ENCODE data around the gene INSM1. TPM values are rescaled to one million over a fixed set of nuclear protein-coding genes. Genes with fewer than 3 reads are reported as not detected.

The INSM1 gene
- total and polyA plus RNA-seq, 7 experiments from 2014 or later: 0.12 to 0.53 TPM; not detected in 5

DNA sequence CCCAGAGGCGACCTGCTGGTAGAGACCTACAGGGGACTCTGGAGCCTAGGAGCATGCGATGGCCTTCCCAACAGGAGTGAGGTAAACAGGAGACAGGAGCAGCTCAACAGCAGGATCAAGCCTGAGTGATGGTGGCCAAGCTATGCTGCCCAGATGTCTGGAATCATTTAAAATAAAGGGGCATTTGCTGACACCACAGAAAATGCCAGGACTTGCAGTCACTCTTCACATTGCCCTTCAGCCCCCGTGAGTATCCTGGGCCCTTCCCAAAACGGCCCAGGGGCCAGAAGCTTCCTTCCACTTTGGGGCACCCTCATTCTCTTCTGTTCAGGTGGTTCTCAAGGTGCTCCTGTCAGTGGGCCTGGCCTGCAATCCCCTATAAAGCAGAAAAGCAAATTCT, 23.2 kb downstream of the INSM1 start:
- Mint-ChIP-seq H3K36me3 (peaks cover 0 to 30% (median 4%) of the 10 kb centered on the region in 5 donors), H3K27ac (no peak overlapping the region), H3K4me3 (no peak overlapping the region), H3K27me3 (peaks cover 0 to 2% (median 0%) of the 10 kb centered on the region in 5 donors), H3K9me3 (no peaks in the 10 kb centered on the region), H3K4me1 (peaks cover 0 to 4% (median 0%) of the 10 kb centered on the region in 7 donors)
- no peak for ATAC-seq
- no peaks in the 10 kb centered on the region for H3K9me3 ChIP-seq (ENCODE audit: control insufficient read depth in 2 of 3, low read length in 3 of 3)
- H3K4me3 ChIP-seq (ENCODE audit: low read length): no peak overlapping the region
- peaks cover 0 to 25% (median 0%) of the 10 kb centered on the region in 3 experiments for H3K36me3 ChIP-seq (ENCODE audit: control insufficient read depth in 2 of 3, insufficient read depth in 3 of 3, low read length in 3 of 3)
- DNase-seq: no peak
- H3K4me1 ChIP-seq (ENCODE audit: control insufficient read depth in 2 of 2, insufficient read depth in 2 of 2, low read length in 2 of 2): no peaks in the 10 kb centered on the region
- POLR2A ChIA-PET: no interaction called here
- CTCF ChIA-PET: no interaction called here
- intact Hi-C loops (cut with micrococcal nuclease): no loop called here
- H3K27me3 ChIP-seq (ENCODE audit: control insufficient read depth in 2 of 2, insufficient read depth in 2 of 2, low read length in 2 of 2): no peaks in the 10 kb centered on the region
- no peak overlapping the region for H3K27ac ChIP-seq (ENCODE audit: low read depth, low read length)

- POLR2A ChIA-PET: no interaction called here
- CTCF ChIA-PET: no interaction called here
- no peak overlapping the region for H3K4me3 ChIP-seq (ENCODE audit: low read length)
- Mint-ChIP-seq H3K27me3 (no peaks in the 10 kb centered on the region), H3K4me1 (peaks cover 0 to 4% (median 0%) of the 10 kb centered on the region in 7 donors), H3K9me3 (no peaks in the 10 kb centered on the region), H3K36me3 (peaks cover 0 to 33% (median 7%) of the 10 kb centered on the region in 5 donors), H3K27ac (peak overlapping the region in 1 of 9 donors; percentile 70), H3K4me3 (no peak overlapping the region)
- peaks cover 0 to 25% (median 0%) of the 10 kb centered on the region in 3 experiments for H3K36me3 ChIP-seq (ENCODE audit: control insufficient read depth in 2 of 3, insufficient read depth in 3 of 3, low read length in 3 of 3)
- H3K27me3 ChIP-seq (ENCODE audit: control insufficient read depth in 2 of 2, insufficient read depth in 2 of 2, low read length in 2 of 2): no peaks in the 10 kb centered on the region
- intact Hi-C loops (cut with micrococcal nuclease): no loop called here
- no peaks in the 10 kb centered on the region for H3K4me1 ChIP-seq (ENCODE audit: control insufficient read depth in 2 of 2, insufficient read depth in 2 of 2, low read length in 2 of 2)
- ATAC-seq (no peak), DNase-seq (no peak)
- H3K9me3 ChIP-seq (ENCODE audit: control insufficient read depth in 2 of 3, low read length in 3 of 3): no peaks in the 10 kb centered on the region
- no peak overlapping the region for H3K27ac ChIP-seq (ENCODE audit: low read depth, low read length)
Observed at GRCh38 chr20:20391766-20392165, 23.9 kb downstream of the INSM1 start.

GRCh38 chr20:20393207-20394120, 25.6 kb downstream of the INSM1 start:
- no peaks in the 10 kb centered on the region for H3K27me3 ChIP-seq (ENCODE audit: control insufficient read depth in 2 of 2, insufficient read depth in 2 of 2, low read length in 2 of 2)
- CTCF ChIA-PET: no interaction called here
- no peak overlapping the region for H3K27ac ChIP-seq (ENCODE audit: low read depth, low read length)
- H3K4me1 ChIP-seq (ENCODE audit: control insufficient read depth in 2 of 2, insufficient read depth in 2 of 2, low read length in 2 of 2): no peaks in the 10 kb centered on the region
- no peak for DNase-seq
- Mint-ChIP-seq H3K4me1 (no peaks in the 10 kb centered on the region), H3K4me3 (no peak overlapping the region), H3K27ac (no peak overlapping the region), H3K36me3 (peaks cover 0 to 44% (median 8%) of the 10 kb centered on the region in 5 donors), H3K9me3 (no peaks in the 10 kb centered on the region), H3K27me3 (no peaks in the 10 kb centered on the region)
- intact Hi-C loops (cut with micrococcal nuclease): no loop called here
- H3K9me3 ChIP-seq (ENCODE audit: control insufficient read depth in 2 of 3, low read length in 3 of 3): no peaks in the 10 kb centered on the region
- peaks cover 0 to 25% (median 0%) of the 10 kb centered on the region in 3 experiments for H3K36me3 ChIP-seq (ENCODE audit: control insufficient read depth in 2 of 3, insufficient read depth in 3 of 3, low read length in 3 of 3)
- POLR2A ChIA-PET: no interaction called here
- no peak overlapping the region for H3K4me3 ChIP-seq (ENCODE audit: low read length)
- ATAC-seq: peak; percentile 49

- H3K27me3 Mint-ChIP-seq: no peaks in the 10 kb centered on the region
- POLR2A ChIA-PET: no interaction called here
- peaks cover 0 to 31% (median 0%) of the 10 kb centered on the region in 3 experiments for H3K36me3 ChIP-seq (ENCODE audit: control insufficient read depth in 2 of 3, insufficient read depth in 3 of 3, low read length in 3 of 3)
Observed at GRCh38 chr20:20395087-20395486, 27.2 kb downstream of the INSM1 start.

GRCh38 chr20:20395903-20396568, 28.1 kb downstream of the INSM1 start:
- CTCF ChIA-PET: no interaction called here
- Histone ChIP-seq H3K9me3 (ENCODE audit: control insufficient read depth in 2 of 3, low read length in 3 of 3) (no peaks in the 10 kb centered on the region), H3K4me3 (ENCODE audit: low read length) (no peak overlapping the region), H3K36me3 (ENCODE audit: control insufficient read depth in 2 of 3, insufficient read depth in 3 of 3, low read length in 3 of 3) (peaks cover 0 to 31% (median 0%) of the 10 kb centered on the region in 3 experiments), H3K27ac (ENCODE audit: low read depth, low read length) (no peak overlapping the region), H3K4me1 (ENCODE audit: control insufficient read depth in 2 of 2, insufficient read depth in 2 of 2, low read length in 2 of 2) (no peaks in the 10 kb centered on the region), H3K27me3 (ENCODE audit: control insufficient read depth in 2 of 2, insufficient read depth in 2 of 2, low read length in 2 of 2) (no peaks in the 10 kb centered on the region)
- Mint-ChIP-seq H3K9me3 (no peaks in the 10 kb centered on the region), H3K36me3 (peaks cover 0 to 53% (median 10%) of the 10 kb centered on the region in 5 donors), H3K4me1 (no peaks in the 10 kb centered on the region), H3K27me3 (no peaks in the 10 kb centered on the region), H3K27ac (peak overlapping the region in 1 of 9 donors; percentile 37), H3K4me3 (no peak overlapping the region)
- POLR2A ChIA-PET: no interaction called here
- ATAC-seq (no peak), DNase-seq (no peak)
- intact Hi-C loops (cut with micrococcal nuclease): no loop called here

More at GRCh38 chr20:20395087-20395486, 27.2 kb downstream of the INSM1 start:
- no peaks in the 10 kb centered on the region for H3K9me3 Mint-ChIP-seq
- CTCF ChIA-PET: no interaction called here
- H3K4me1 Mint-ChIP-seq: no peaks in the 10 kb centered on the region
- Histone ChIP-seq H3K27me3 (ENCODE audit: control insufficient read depth in 2 of 2, insufficient read depth in 2 of 2, low read length in 2 of 2) (no peaks in the 10 kb centered on the region), H3K9me3 (ENCODE audit: control insufficient read depth in 2 of 3, low read length in 3 of 3) (no peaks in the 10 kb centered on the region), H3K4me1 (ENCODE audit: control insufficient read depth in 2 of 2, insufficient read depth in 2 of 2, low read length in 2 of 2) (no peaks in the 10 kb centered on the region), H3K27ac (ENCODE audit: low read depth, low read length) (no peak overlapping the region), H3K4me3 (ENCODE audit: low read length) (no peak overlapping the region)
- ATAC-seq (no peak), DNase-seq (no peak)
- H3K27ac Mint-ChIP-seq: no peak overlapping the region
- intact Hi-C loops (cut with micrococcal nuclease): no loop called here
- peaks cover 0 to 53% (median 10%) of the 10 kb centered on the region in 5 donors for H3K36me3 Mint-ChIP-seq
- H3K4me3 Mint-ChIP-seq: no peak overlapping the region

DNA sequence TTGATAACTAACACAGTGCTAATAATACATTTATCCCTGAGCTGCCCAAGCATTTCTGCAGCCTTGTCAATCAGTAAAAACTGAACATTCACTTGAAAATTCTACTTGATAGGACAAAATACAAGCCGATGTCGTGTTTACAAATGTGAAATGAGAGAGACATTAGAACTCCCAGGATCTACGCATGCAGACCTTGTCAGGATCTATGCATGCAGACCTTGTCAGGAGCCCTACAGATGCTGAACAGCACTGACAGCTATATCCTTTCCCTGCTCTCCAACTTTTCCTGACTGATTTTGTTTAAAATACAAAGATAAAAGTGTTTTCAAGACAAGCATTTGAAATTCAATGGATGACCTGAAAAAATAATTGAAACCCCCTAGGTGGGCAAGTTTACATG, 28.9 kb downstream of the INSM1 start:
- Mint-ChIP-seq H3K36me3 (peaks cover 0 to 53% (median 9%) of the 10 kb centered on the region in 5 donors), H3K27ac (no peak overlapping the region), H3K4me1 (no peaks in the 10 kb centered on the region), H3K27me3 (no peaks in the 10 kb centered on the region), H3K9me3 (no peaks in the 10 kb centered on the region), H3K4me3 (no peak overlapping the region)
- POLR2A ChIA-PET: no interaction called here
- CTCF ChIA-PET: no interaction called here
- ATAC-seq (no peak), DNase-seq (no peak)
- no peak overlapping the region for H3K27ac ChIP-seq (ENCODE audit: low read depth, low read length)
- no peaks in the 10 kb centered on the region for H3K9me3 ChIP-seq (ENCODE audit: control insufficient read depth in 2 of 3, low read length in 3 of 3)
- no peaks in the 10 kb centered on the region for H3K4me1 ChIP-seq (ENCODE audit: control insufficient read depth in 2 of 2, insufficient read depth in 2 of 2, low read length in 2 of 2)
- H3K4me3 ChIP-seq (ENCODE audit: low read length): no peak overlapping the region
- no peaks in the 10 kb centered on the region for H3K27me3 ChIP-seq (ENCODE audit: control insufficient read depth in 2 of 2, insufficient read depth in 2 of 2, low read length in 2 of 2)
- peaks cover 0 to 27% (median 0%) of the 10 kb centered on the region in 3 experiments for H3K36me3 ChIP-seq (ENCODE audit: control insufficient read depth in 2 of 3, insufficient read depth in 3 of 3, low read length in 3 of 3)
- intact Hi-C loops (cut with micrococcal nuclease): no loop called here
